ENCODE results near the gene SRCIN1.
"Not testable (repeated sequence)": the region's sequence is repeated elsewhere in the genome, so short reads cannot be mapped to it uniquely, and the experiment has no call there.

The SRCIN1 gene

DNA sequence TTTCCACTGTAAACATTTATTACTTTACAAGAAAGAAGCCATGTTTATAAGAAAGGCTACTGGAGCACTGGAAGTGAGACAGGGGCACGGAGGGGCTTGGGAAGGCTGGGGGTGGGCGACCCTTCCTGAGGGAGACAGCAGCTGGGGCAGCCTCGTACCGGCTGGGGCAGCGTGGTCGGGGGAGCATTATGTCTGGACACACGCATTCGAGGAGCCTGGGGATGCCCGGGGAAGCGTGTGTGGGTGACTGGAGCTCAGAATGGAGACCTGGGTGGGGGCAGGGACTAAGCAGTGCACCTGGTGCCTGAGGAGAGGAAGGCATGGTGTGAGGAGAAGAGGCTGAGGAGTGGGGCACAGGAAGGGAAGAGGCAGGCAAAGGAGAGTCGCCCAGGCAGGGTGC lies 64.5 kb downstream of the SRCIN1 start:
- Histone ChIP-seq H3K36me3 (ENCODE audit: control insufficient read depth, insufficient read depth, low read length) (no peaks in the 10 kb centered on the region), H3K4me1 (ENCODE audit: control insufficient read depth, insufficient read depth, low read length, poor library complexity, severe bottlenecking) (no peaks in the 10 kb centered on the region), H3K27ac (ENCODE audit: low read depth, low read length, severe bottlenecking) (no peak overlapping the region), H3K9me3 (ENCODE audit: control insufficient read depth, low read length) (no peaks in the 10 kb centered on the region), H3K4me3 (ENCODE audit: extremely low read depth, insufficient read depth, low read length, poor library complexity, severe bottlenecking) (no peak overlapping the region)
- 89 to 92% methylated on average over 11 of the region's 11 CpGs for WGBS, 2 experiments (ENCODE audit: insufficient coverage in 2 of 2)

DNA sequence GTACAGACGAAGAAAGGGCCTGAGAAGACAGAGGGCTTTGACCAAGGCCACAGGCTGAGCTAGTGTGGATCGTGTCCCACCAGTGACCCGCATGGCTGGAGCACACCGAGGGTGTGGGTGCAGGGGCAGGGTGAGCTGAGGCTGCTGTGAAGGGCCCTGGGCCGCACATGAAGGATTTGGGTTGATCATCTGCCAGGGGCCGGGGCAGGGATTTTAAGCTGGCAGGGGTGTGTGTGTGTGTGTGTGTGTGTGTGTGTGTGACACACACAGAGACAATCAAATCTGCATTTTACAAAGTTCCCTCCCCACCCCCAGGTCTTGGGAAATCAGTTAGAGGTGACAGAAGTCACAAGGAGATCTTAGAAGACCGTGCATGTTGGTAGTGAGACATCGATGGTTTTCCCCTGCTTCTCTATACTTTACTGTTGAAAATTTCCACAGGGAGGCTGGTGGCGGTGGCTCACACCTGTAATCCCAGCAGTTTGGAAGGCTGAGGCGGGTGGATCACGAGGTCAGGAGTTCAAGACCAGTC lies 65.2 kb downstream of the SRCIN1 start:
- no peaks in the 10 kb centered on the region for H3K4me1 ChIP-seq (ENCODE audit: control insufficient read depth, insufficient read depth, low read length, poor library complexity, severe bottlenecking)
- no peak overlapping the region for H3K27ac ChIP-seq (ENCODE audit: low read depth, low read length, severe bottlenecking)
- H3K9me3 ChIP-seq (ENCODE audit: control insufficient read depth, low read length): no peaks in the 10 kb centered on the region
- H3K4me3 ChIP-seq (ENCODE audit: extremely low read depth, insufficient read depth, low read length, poor library complexity, severe bottlenecking): no peak overlapping the region
- WGBS, 2 experiments (ENCODE audit: insufficient coverage in 2 of 2): 89 to 91% methylated on average over 7 to 8 of the region's 11 CpGs
- H3K36me3 ChIP-seq (ENCODE audit: control insufficient read depth, insufficient read depth, low read length): no peaks in the 10 kb centered on the region

DNA sequence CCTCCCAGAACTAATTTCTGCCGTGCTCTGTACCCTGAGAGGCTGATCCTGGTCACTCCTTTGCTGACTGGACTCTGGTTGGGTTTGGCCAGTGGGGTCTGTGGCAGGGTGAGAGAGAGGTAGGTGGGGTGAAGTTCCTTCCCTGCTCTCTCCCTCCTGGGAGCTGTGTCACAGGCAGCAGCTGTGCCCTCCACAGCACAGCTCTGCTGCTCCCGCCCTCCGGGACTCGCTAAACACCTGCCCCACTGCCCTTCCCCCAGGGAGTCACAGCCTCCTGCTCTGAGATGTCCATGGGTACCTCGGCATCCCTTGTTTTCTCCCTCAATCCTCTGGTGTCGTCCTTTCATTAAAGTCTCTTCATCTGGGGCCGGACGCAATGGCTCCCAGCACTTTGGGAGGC lies 66.4 kb downstream of the SRCIN1 start:
- Histone ChIP-seq H3K9me3 (ENCODE audit: control insufficient read depth, low read length) (no peaks in the 10 kb centered on the region), H3K4me3 (ENCODE audit: extremely low read depth, insufficient read depth, low read length, poor library complexity, severe bottlenecking) (no peak overlapping the region), H3K4me1 (ENCODE audit: control insufficient read depth, insufficient read depth, low read length, poor library complexity, severe bottlenecking) (no peaks in the 10 kb centered on the region), H3K36me3 (ENCODE audit: control insufficient read depth, insufficient read depth, low read length) (no peaks in the 10 kb centered on the region), H3K27ac (ENCODE audit: low read depth, low read length, severe bottlenecking) (no peak overlapping the region)
- 90 to 91% methylated on average over 5 to 8 of the region's 8 CpGs for WGBS, 2 experiments (ENCODE audit: insufficient coverage in 2 of 2)

DNA sequence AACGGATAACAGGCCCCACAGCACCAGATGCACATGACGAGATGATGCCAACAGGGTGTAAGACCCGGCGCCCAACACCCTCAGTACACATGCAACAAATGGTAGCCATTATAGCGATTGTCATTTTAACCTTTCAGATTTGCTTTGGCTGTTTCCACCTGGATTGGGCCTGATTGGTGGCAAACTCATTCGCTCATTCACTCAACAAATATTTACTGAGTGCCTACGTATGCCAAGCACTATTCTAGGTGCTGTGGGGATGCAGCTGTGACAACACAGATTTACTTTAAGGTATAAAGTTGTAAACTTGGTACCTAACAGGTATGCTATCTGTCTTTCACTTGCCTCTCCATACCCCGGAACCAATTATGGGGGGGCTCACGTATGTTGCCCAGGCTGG lies 66.8 kb downstream of the SRCIN1 start:
- no peaks in the 10 kb centered on the region for H3K9me3 ChIP-seq (ENCODE audit: control insufficient read depth, low read length)
- H3K27ac ChIP-seq (ENCODE audit: low read depth, low read length, severe bottlenecking): no peak overlapping the region
- WGBS, 2 experiments (ENCODE audit: insufficient coverage in 2 of 2): 88 to 89% methylated on average over 7 of the region's 9 CpGs

DNA sequence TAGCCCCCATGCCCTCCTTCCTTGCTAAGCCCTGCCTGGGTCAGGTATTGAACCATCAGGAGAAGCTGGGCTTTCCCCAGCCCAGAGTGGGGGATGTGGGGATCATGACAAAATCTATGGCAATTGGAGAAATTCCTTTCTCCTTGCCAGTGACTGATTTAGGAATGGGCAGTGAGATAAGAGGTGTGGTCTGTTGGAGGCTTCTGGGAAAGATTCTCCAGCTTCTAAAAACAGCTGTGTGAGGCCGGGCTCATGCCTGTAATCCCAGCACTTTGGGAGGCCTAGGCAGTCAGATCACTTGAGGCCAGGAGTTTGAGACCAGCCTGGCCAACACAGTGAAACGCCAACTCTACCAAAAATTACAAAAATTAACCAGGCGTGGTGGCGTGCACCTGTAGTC lies 69.1 kb downstream of the SRCIN1 start:
- peaks cover 12% of the 10 kb centered on the region for H3K4me1 ChIP-seq (ENCODE audit: control insufficient read depth, insufficient read depth, low read length, poor library complexity, severe bottlenecking)
- H3K36me3 ChIP-seq (ENCODE audit: control insufficient read depth, insufficient read depth, low read length): no peaks in the 10 kb centered on the region
- WGBS, 2 experiments (ENCODE audit: insufficient coverage in 2 of 2): 92 to 100% methylated on average over 2 to 4 of the region's 4 CpGs
- no peaks in the 10 kb centered on the region for H3K9me3 ChIP-seq (ENCODE audit: control insufficient read depth, low read length)
- H3K27ac ChIP-seq (ENCODE audit: low read depth, low read length, severe bottlenecking): no peak overlapping the region
- no peak overlapping the region for H3K4me3 ChIP-seq (ENCODE audit: extremely low read depth, insufficient read depth, low read length, poor library complexity, severe bottlenecking)

More for the DNA sequence above, 66.8 kb downstream of the SRCIN1 start:
- H3K4me3 ChIP-seq (ENCODE audit: extremely low read depth, insufficient read depth, low read length, poor library complexity, severe bottlenecking): no peak overlapping the region
- peaks cover 4% of the 10 kb centered on the region for H3K4me1 ChIP-seq (ENCODE audit: control insufficient read depth, insufficient read depth, low read length, poor library complexity, severe bottlenecking)
- no peaks in the 10 kb centered on the region for H3K36me3 ChIP-seq (ENCODE audit: control insufficient read depth, insufficient read depth, low read length)

DNA sequence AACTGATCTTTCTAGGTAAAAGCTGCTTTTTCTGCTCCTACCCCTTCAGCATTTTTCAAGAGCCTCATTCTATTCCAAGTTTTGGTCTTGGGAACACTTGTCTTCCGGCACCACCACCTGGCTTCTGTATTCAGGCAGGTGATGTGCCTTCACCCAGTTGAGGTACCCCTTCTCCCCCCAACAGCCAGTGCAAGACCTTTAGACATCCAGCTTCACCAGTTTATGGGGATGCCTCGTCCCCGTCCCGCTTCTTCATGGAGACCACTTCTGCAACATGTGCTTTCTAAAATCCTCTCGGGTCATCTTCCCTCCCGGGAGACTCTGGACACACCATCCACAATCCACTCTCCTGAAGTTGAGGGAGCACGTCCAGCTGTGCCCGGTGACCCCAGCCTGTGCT lies 69.9 kb downstream of the SRCIN1 start:
- Histone ChIP-seq H3K27ac (ENCODE audit: low read depth, low read length, severe bottlenecking) (no peak overlapping the region), H3K4me1 (ENCODE audit: control insufficient read depth, insufficient read depth, low read length, poor library complexity, severe bottlenecking) (peaks cover 12% of the 10 kb centered on the region), H3K9me3 (ENCODE audit: control insufficient read depth, low read length) (no peaks in the 10 kb centered on the region), H3K36me3 (ENCODE audit: control insufficient read depth, insufficient read depth, low read length) (no peaks in the 10 kb centered on the region), H3K4me3 (ENCODE audit: extremely low read depth, insufficient read depth, low read length, poor library complexity, severe bottlenecking) (no peak overlapping the region)
- WGBS, 2 experiments (ENCODE audit: insufficient coverage in 2 of 2): 95 to 97% methylated on average over 8 of the region's 8 CpGs

DNA sequence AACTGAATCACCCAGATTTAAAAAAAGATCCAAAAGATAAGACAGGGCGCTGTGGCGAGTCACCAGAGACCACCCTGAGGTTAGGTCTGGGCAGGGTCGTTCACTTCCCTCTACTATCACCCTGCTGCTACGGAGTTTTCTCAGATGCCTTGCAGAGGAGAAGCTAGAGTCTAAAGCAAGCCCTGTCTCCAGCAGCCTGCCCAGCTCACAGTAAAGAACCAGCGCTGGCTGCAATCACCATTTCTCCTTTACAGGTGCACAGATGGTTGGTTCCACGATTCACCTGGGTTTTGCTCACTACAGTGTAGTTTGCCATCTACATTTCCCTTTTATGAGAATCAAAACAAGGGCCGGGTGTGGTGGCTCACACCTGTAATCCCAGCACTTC lies 71.3 kb downstream of the SRCIN1 start:
- peaks cover 12% of the 10 kb centered on the region for H3K4me1 ChIP-seq (ENCODE audit: control insufficient read depth, insufficient read depth, low read length, poor library complexity, severe bottlenecking)
- no peaks in the 10 kb centered on the region for H3K36me3 ChIP-seq (ENCODE audit: control insufficient read depth, insufficient read depth, low read length)
- no peak overlapping the region for H3K27ac ChIP-seq (ENCODE audit: low read depth, low read length, severe bottlenecking)
- 81 to 94% methylated on average over 5 to 7 of the region's 7 CpGs for WGBS, 2 experiments (ENCODE audit: insufficient coverage in 2 of 2)
- H3K9me3 ChIP-seq (ENCODE audit: control insufficient read depth, low read length): no peaks in the 10 kb centered on the region
- no peak overlapping the region for H3K4me3 ChIP-seq (ENCODE audit: extremely low read depth, insufficient read depth, low read length, poor library complexity, severe bottlenecking)

DNA sequence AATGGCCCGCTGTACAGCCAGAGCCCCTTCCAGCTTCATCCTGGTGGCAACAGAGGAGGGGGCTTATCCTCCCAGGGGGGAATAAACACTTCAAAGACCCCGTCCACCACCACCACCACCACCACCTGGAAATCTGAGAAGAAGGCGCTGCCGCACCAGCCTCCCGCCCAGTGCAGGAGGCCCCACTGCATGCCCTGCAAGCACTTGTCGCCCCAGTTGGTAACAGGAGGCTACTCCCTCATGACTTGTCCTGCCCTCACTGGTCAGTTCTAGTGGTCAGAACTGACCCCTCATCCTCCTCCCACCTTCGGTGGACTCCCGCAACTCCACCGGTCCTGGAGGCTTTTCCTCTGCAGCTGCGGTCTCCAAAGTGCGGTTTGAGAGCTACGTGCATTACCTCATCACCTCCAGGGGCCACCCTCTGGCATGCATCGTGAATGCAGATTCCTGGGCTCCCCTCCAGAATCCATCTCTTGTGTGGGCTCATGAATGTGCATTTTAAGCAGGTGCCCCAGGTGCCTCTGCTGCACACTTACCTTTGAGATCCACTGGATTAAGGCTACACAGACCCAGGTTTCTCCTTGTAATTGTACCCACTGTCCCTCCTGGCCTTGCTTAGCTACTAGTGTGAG lies 71.8 kb downstream of the SRCIN1 start:
- H3K27ac ChIP-seq (ENCODE audit: low read depth, low read length, severe bottlenecking): no peak overlapping the region
- H3K4me3 ChIP-seq (ENCODE audit: extremely low read depth, insufficient read depth, low read length, poor library complexity, severe bottlenecking): no peak overlapping the region
- no peaks in the 10 kb centered on the region for H3K9me3 ChIP-seq (ENCODE audit: control insufficient read depth, low read length)
- H3K36me3 ChIP-seq (ENCODE audit: control insufficient read depth, insufficient read depth, low read length): no peaks in the 10 kb centered on the region
- WGBS, 2 experiments (ENCODE audit: insufficient coverage in 2 of 2): 85% methylated on average over 8 to 11 of the region's 13 CpGs
- H3K4me1 ChIP-seq (ENCODE audit: control insufficient read depth, insufficient read depth, low read length, poor library complexity, severe bottlenecking): peaks cover 12% of the 10 kb centered on the region

DNA sequence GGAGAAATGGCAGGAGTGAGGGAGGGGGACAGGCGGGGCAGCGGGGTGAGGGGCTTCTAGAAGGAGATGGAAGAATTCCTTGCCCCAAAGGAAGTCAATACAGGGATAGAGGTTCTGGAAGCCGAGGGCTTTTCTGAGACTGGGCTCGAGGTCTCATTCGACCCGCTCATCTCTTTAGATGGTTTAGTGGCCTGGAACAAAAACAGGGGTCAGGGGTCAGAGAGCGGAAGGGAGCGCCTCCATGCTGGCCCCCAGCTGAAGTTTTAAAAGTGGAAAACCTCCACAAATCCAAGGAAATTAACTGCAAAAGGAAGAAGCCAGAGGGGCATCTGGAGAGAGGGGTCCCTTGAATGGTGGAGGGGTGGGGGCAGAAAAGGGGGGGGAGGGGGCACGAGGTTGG lies 72.5 kb downstream of the SRCIN1 start:
- WGBS, 2 experiments (ENCODE audit: insufficient coverage in 2 of 2): 62 to 83% methylated on average over 6 to 7 of the region's 9 CpGs

DNA sequence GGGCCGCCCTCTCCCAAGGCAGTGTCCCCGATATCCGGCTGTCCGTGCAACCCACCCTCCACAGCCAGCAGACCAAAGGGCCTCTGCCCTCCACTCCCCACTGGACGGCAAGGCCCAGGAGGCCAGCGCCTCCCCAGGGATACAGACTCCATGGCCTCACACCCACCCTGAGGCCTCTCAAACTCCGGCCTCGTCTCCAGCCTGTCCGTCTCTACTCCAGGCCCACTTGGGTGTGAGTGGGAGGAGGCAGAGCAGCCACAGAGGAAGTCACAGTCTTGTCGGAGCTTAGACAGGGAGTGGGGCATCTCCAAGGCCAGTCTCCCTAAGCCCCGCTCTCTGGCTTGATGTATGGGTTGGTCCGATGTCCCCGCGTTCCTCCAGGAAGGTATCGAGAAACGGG lies 73.3 kb downstream of the SRCIN1 start:
- Histone ChIP-seq H3K9me3 (ENCODE audit: control insufficient read depth, low read length) (no peaks in the 10 kb centered on the region), H3K36me3 (ENCODE audit: control insufficient read depth, insufficient read depth, low read length) (no peaks in the 10 kb centered on the region), H3K27ac (ENCODE audit: low read depth, low read length, severe bottlenecking) (no peak overlapping the region), H3K4me3 (ENCODE audit: extremely low read depth, insufficient read depth, low read length, poor library complexity, severe bottlenecking) (no peak overlapping the region), H3K4me1 (ENCODE audit: control insufficient read depth, insufficient read depth, low read length, poor library complexity, severe bottlenecking) (peaks cover 12% of the 10 kb centered on the region)
- 91 to 95% methylated on average over 8 to 16 of the region's 16 CpGs for WGBS, 2 experiments (ENCODE audit: insufficient coverage in 2 of 2)

More for the DNA sequence above, 72.5 kb downstream of the SRCIN1 start:
- no peak overlapping the region for H3K27ac ChIP-seq (ENCODE audit: low read depth, low read length, severe bottlenecking)
- no peaks in the 10 kb centered on the region for H3K9me3 ChIP-seq (ENCODE audit: control insufficient read depth, low read length)
- H3K36me3 ChIP-seq (ENCODE audit: control insufficient read depth, insufficient read depth, low read length): no peaks in the 10 kb centered on the region
- peaks cover 12% of the 10 kb centered on the region for H3K4me1 ChIP-seq (ENCODE audit: control insufficient read depth, insufficient read depth, low read length, poor library complexity, severe bottlenecking)
- no peak overlapping the region for H3K4me3 ChIP-seq (ENCODE audit: extremely low read depth, insufficient read depth, low read length, poor library complexity, severe bottlenecking)

DNA sequence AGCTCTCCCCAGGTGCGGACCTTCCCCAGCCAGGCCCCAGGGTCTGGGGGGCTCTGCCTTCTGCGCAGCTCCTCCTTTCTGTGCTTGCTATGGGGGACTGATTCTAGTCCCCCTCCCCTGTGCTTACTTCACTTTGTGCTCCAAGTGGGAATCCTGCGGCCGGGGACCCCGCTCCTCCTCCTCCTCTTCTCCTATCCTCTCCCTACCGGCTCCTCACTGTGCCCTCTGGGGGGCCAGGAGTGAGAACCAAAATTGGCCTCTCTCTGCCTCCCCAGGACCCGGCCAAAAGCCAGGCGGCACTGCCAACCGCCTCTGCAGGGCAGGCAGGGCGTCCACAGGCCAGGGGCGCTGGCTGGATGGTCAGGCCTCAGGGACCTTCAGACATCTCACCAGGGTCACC lies 74.0 kb downstream of the SRCIN1 start:
- not testable (repeated sequence) for H3K9me3 ChIP-seq (ENCODE audit: control insufficient read depth, low read length); H3K4me3 ChIP-seq (ENCODE audit: extremely low read depth, insufficient read depth, low read length, poor library complexity, severe bottlenecking); H3K36me3 ChIP-seq (ENCODE audit: control insufficient read depth, insufficient read depth, low read length); H3K27ac ChIP-seq (ENCODE audit: low read depth, low read length, severe bottlenecking)
- H3K4me1 ChIP-seq (ENCODE audit: control insufficient read depth, insufficient read depth, low read length, poor library complexity, severe bottlenecking): peaks cover 12% of the 10 kb centered on the region
- 79% methylated on average over 2 of the region's 11 CpGs; no CpG with 5 or more reads in 1 of the 2 experiments for WGBS, 2 experiments (ENCODE audit: insufficient coverage in 2 of 2)
